ENCODE results near the gene FOSL1. TPM values are rescaled to one million over a fixed set of nuclear protein-coding genes. Genes with fewer than 3 reads are reported as not detected.

The FOSL1 gene
- total RNA-seq, 4 donors from 2014 or later, result 0.36 to 9.3 (median 5.2) TPM

- H3K27me3 ChIP-seq, result peaks cover 0 to 6% (median 0%) of the 10 kb centered on the region in 3 donors
- TF ChIP-seq CTCF (IDR thresholded peaks at IDR 0.05 in 4 of 5, conservative IDR thresholded peaks at IDR 0.05 in 1 of 5), result no peak
- no peak for TF ChIP-seq POLR2A (IDR thresholded peaks at IDR 0.05)
- no peaks in the 10 kb centered on the region for H3K4me1 ChIP-seq
- in situ Hi-C loops (cut with MboI; ENCODE audit: low sequenced_read_pairs in 4 of 4) (no loop called here), intact Hi-C loops (cut with DNase I; ENCODE audit: low total_unique reads) (no loop called here)
- DNase-seq (no peak), ATAC-seq (no peak)
- H3K4me3 ChIP-seq, result no peak overlapping the region
- H3K27ac ChIP-seq, result no peak overlapping the region
- H3K36me3 ChIP-seq, result no peaks in the 10 kb centered on the region
- H3K9me3 ChIP-seq, result no peaks in the 10 kb centered on the region
Measured at GRCh38 chr11:65931773-65932557, 31.8 kb upstream of the FOSL1 start.

- ATAC-seq, result no peak
- no peaks in the 10 kb centered on the region for H3K9me3 ChIP-seq
- intact Hi-C loops (cut with DNase I; ENCODE audit: low total_unique reads), result no loop called here
- H3K4me3 ChIP-seq, result no peak overlapping the region
- H3K27ac ChIP-seq, result no peak overlapping the region
- in situ Hi-C loops (cut with MboI; ENCODE audit: low sequenced_read_pairs in 4 of 4), result no loop called here
- no peaks in the 10 kb centered on the region for H3K27me3 ChIP-seq
- no peak for DNase-seq
- no peaks in the 10 kb centered on the region for H3K4me1 ChIP-seq
- H3K36me3 ChIP-seq, result no peaks in the 10 kb centered on the region
- TF ChIP-seq CTCF (IDR thresholded peaks at IDR 0.05 in 4 of 5, conservative IDR thresholded peaks at IDR 0.05 in 1 of 5), result no peak
- no peak for TF ChIP-seq POLR2A (IDR thresholded peaks at IDR 0.05)
Measured at GRCh38 chr11:65928667-65929066, 28.5 kb upstream of the FOSL1 start.

- intact Hi-C loops (cut with DNase I; ENCODE audit: low total_unique reads) (no loop called here), in situ Hi-C loops (cut with MboI; ENCODE audit: low sequenced_read_pairs in 4 of 4) (no loop called here)
- no peak for TF ChIP-seq POLR2A (IDR thresholded peaks at IDR 0.05)
- no peak for TF ChIP-seq CTCF (IDR thresholded peaks at IDR 0.05 in 4 of 5, conservative IDR thresholded peaks at IDR 0.05 in 1 of 5)
- Histone ChIP-seq H3K4me1 (no peaks in the 10 kb centered on the region), H3K27me3 (no peaks in the 10 kb centered on the region), H3K36me3 (peaks cover 0 to 5% of the 10 kb centered on the region in 2 donors), H3K9me3 (no peaks in the 10 kb centered on the region), H3K4me3 (no peak overlapping the region), H3K27ac (no peak overlapping the region)
- DNase-seq, result no peak
- ATAC-seq, result no peak
Measured at GRCh38 chr11:65927904-65928397, 27.8 kb upstream of the FOSL1 start.

- no peak overlapping the region for H3K4me3 ChIP-seq
- no peaks in the 10 kb centered on the region for H3K27me3 ChIP-seq
- ATAC-seq, result no peak
- no peak for DNase-seq
- no peaks in the 10 kb centered on the region for H3K9me3 ChIP-seq
- no peak for TF ChIP-seq CTCF (IDR thresholded peaks at IDR 0.05 in 4 of 5, conservative IDR thresholded peaks at IDR 0.05 in 1 of 5)
- no peak for TF ChIP-seq POLR2A (IDR thresholded peaks at IDR 0.05)
- intact Hi-C loops (cut with DNase I; ENCODE audit: low total_unique reads), result no loop called here
- in situ Hi-C loops (cut with MboI; ENCODE audit: low sequenced_read_pairs in 4 of 4), result no loop called here
- no peak overlapping the region for H3K27ac ChIP-seq
- H3K36me3 ChIP-seq, result peaks cover 0 to 26% of the 10 kb centered on the region in 2 donors
- peaks cover 4 to 7% of the 10 kb centered on the region in 2 donors for H3K4me1 ChIP-seq
Measured at GRCh38 chr11:65925397-65925796, 25.2 kb upstream of the FOSL1 start.
